H1 (cell line): ENCODE results near the gene FGF14. TPM values are rescaled to one million over a fixed set of nuclear protein-coding genes. Genes with fewer than 3 reads are reported as not detected.

ENCODE experiments used
- CTCF ChIA-PET: fragments of 300-600 bp; sonication (Branson Sonifier 250); formaldehyde crosslinking; loops from one replicate; lab custom pipeline; 2021; ENCODE audit not compliant: partially characterized antibody; lab: Charles Lee
- POLR2A ChIA-PET: fragments of 300-600 bp; sonication (Branson Sonifier 250); formaldehyde crosslinking; loops from one replicate; lab custom pipeline; 2021; ENCODE audit warnings: inconsistent platforms; ENCODE audit not compliant: partially characterized antibody; lab: Charles Lee
- DNase-seq, 2 experiments: peaks; one replicate each; pipeline versions ENCODE4 v3.0.0 to v3.0.0-alpha.2; 2010 to 2022; ENCODE audit warnings: low spot score in 2 of 2, low read depth in 1 of 2, mixed read lengths in 1 of 2
- FAIRE-seq: peaks from 2 replicates; lab custom pipeline; 2011; peaks lifted over from hg19 to GRCh38; lab: Jason Lieb, UNC
- H2AFZ ChIP-seq: 2 replicates; pipeline ENCODE4 v1.8.1; 2012; ENCODE audit warnings: low read length, inconsistent platforms
- H2AK5ac ChIP-seq: 2 replicates; pipeline ENCODE4 v1.6.1; 2013; ENCODE audit warnings: low read depth, low read length
- H2BK120ac ChIP-seq: replicated peaks from 2 replicates; pipeline ENCODE3; 2013; ENCODE audit warnings: low read depth, low read length, inconsistent platforms
- H2BK12ac ChIP-seq: 2 replicates; pipeline ENCODE4 v1.6.1; 2013; ENCODE audit warnings: low read depth, low read length
- H2BK15ac ChIP-seq: 2 replicates; pipeline ENCODE4 v1.6.1; 2013; ENCODE audit warnings: low read length
- H2BK20ac ChIP-seq: 2 replicates; pipeline ENCODE4 v1.6.1; 2013; ENCODE audit warnings: low read length
- H2BK5ac ChIP-seq: 2 replicates; pipeline ENCODE4 v1.6.1; 2013; ENCODE audit warnings: low read depth, low read length
- H3K14ac ChIP-seq: 2 replicates; pipeline ENCODE4 v1.6.1; 2013; ENCODE audit warnings: inconsistent platforms; ENCODE audit not compliant: insufficient read length
- H3K18ac ChIP-seq: 2 replicates; pipeline ENCODE4 v1.6.1; 2013; ENCODE audit warnings: low read length; ENCODE audit errors: extremely low read depth
- H3K23ac ChIP-seq: 2 replicates; pipeline ENCODE4 v1.6.1; 2013; ENCODE audit warnings: inconsistent platforms; ENCODE audit not compliant: insufficient read length
- H3K23me2 ChIP-seq: 2 replicates; pipeline ENCODE4 v1.6.1; 2013; ENCODE audit warnings: low read depth, low read length
- H3K27ac ChIP-seq: 2 replicates; pipeline ENCODE4 v1.6.1; 2011; ENCODE audit warnings: low read depth, low read length, inconsistent platforms
- H3K27me3 ChIP-seq, 4 experiments: replicated peaks in 1 of 4; 1 replicate in 1 of 4; 2 replicates in 3 of 4; pipeline versions ENCODE4 v1.6.1 to v1.8.1; 2011 to 2013; ENCODE audit warnings: low read length in 3 of 4, mild to moderate bottlenecking in 3 of 4, inconsistent platforms in 2 of 4, mixed read lengths in 2 of 4, moderate library complexity in 1 of 4; ENCODE audit not compliant: control insufficient read depth in 3 of 4, insufficient read depth in 3 of 4; ENCODE audit errors: extremely low read depth in 1 of 4
- H3K36me3 ChIP-seq, 4 experiments: 2 replicates each; pipeline versions ENCODE4 v1.6.1 to v1.8.1; 2011 to 2013; ENCODE audit warnings: mild to moderate bottlenecking in 4 of 4, low read length in 3 of 4, moderate library complexity in 2 of 4, control low read depth in 1 of 4, inconsistent platforms in 1 of 4; ENCODE audit not compliant: insufficient read depth in 4 of 4, control insufficient read depth in 2 of 4
- H3K4ac ChIP-seq: replicated peaks from 2 replicates; pipeline ENCODE3; 2013; ENCODE audit warnings: low read length, low read depth, mixed read lengths, inconsistent platforms; ENCODE audit not compliant: insufficient read length
- H3K4me1 ChIP-seq, 4 experiments: replicated peaks in 1 of 4; 1 replicate in 1 of 4; 2 replicates in 3 of 4; pipeline versions ENCODE4 v1.6.1 to v1.8.1; 2011 to 2013; ENCODE audit warnings: low read length in 3 of 4, inconsistent platforms in 2 of 4, mixed read lengths in 1 of 4; ENCODE audit not compliant: insufficient read depth in 4 of 4, control insufficient read depth in 3 of 4
- H3K4me2 ChIP-seq, 2 experiments: 2 replicates each; pipeline versions ENCODE4 v1.6.1 to v1.8.1; 2011 to 2013; ENCODE audit warnings: low read depth in 2 of 2, low read length in 2 of 2, control low read depth in 1 of 2, inconsistent platforms in 1 of 2, mild to moderate bottlenecking in 1 of 2; ENCODE audit not compliant: insufficient read depth in 1 of 2
- H3K4me3 ChIP-seq, 4 experiments: fragments of 200-600, 300-600 bp in 1 of 4; sonication (generic), shearing (Covaris generic), sonication (Bioruptor Twin) in 1 of 4; 2 replicates each; pipeline versions ENCODE4 v1.5.1 to v1.8.1; 2011 to 2016; ENCODE audit warnings: low read length in 4 of 4, low read depth in 3 of 4, control low read depth in 2 of 4, inconsistent platforms in 2 of 4, mild to moderate bottlenecking in 2 of 4, mixed read lengths in 1 of 4, moderate library complexity in 1 of 4; ENCODE audit not compliant: insufficient read depth in 2 of 4; ENCODE audit errors: extremely low read depth in 1 of 4
- H3K56ac ChIP-seq: replicated peaks from 2 replicates; pipeline ENCODE3; 2013; ENCODE audit warnings: low read depth, mild to moderate bottlenecking, mixed read lengths, low read length, inconsistent platforms; ENCODE audit not compliant: insufficient read length
- H3K79me1 ChIP-seq: 2 replicates; pipeline ENCODE4 v1.6.1; 2013; ENCODE audit warnings: low read depth, low read length, control low read depth
- H3K79me2 ChIP-seq, 2 experiments: 2 replicates each; pipeline versions ENCODE4 v1.6.1 to v1.8.1; 2012 to 2013; ENCODE audit warnings: low read length in 2 of 2, mild to moderate bottlenecking in 2 of 2, inconsistent platforms in 1 of 2; ENCODE audit not compliant: insufficient read depth in 2 of 2, control insufficient read depth in 1 of 2
- H3K9ac ChIP-seq, 4 experiments: replicated peaks in 1 of 4; 1 replicate in 1 of 4; 2 replicates in 3 of 4; pipeline versions ENCODE4 v1.6.1 to v1.8.1; 2011 to 2013; ENCODE audit warnings: low read depth in 3 of 4, low read length in 3 of 4, control low read depth in 2 of 4, mild to moderate bottlenecking in 2 of 4, moderate library complexity in 2 of 4, inconsistent platforms in 1 of 4; ENCODE audit errors: extremely low read depth in 1 of 4
- H3K9me3 ChIP-seq, 2 experiments: 2 replicates each; pipeline versions ENCODE4 v1.6.1 to v1.8.1; 2012 to 2013; ENCODE audit warnings: mild to moderate bottlenecking in 2 of 2, moderate library complexity in 2 of 2, control low read depth in 1 of 2, inconsistent platforms in 1 of 2, low read depth in 1 of 2, low read length in 1 of 2, mixed read lengths in 1 of 2; ENCODE audit not compliant: insufficient read depth in 2 of 2
- H4K20me1 ChIP-seq, 2 experiments: replicated peaks in 1 of 2; 2 replicates each; pipeline versions ENCODE3 to v1.8.1; 2011 to 2013; ENCODE audit warnings: inconsistent platforms in 2 of 2, low read length in 2 of 2, mild to moderate bottlenecking in 1 of 2; ENCODE audit not compliant: insufficient read depth in 2 of 2, control insufficient read depth in 1 of 2
- H4K5ac ChIP-seq: 2 replicates; pipeline ENCODE4 v1.6.1; 2013; ENCODE audit warnings: low read length, low read depth, mixed read lengths, inconsistent platforms; ENCODE audit not compliant: insufficient read length
- H4K8ac ChIP-seq: 2 replicates; pipeline ENCODE4 v1.8.0; 2013; ENCODE audit warnings: mild to moderate bottlenecking, moderate library complexity, low read length, inconsistent platforms; ENCODE audit not compliant: insufficient read depth; ENCODE audit errors: extremely low read depth
- H4K91ac ChIP-seq: replicated peaks from 2 replicates; pipeline ENCODE3; 2013; ENCODE audit warnings: low read length, mixed read lengths, inconsistent platforms; ENCODE audit not compliant: insufficient read length
- KDM5A ChIP-seq: fragments of 200-600 bp; IDR thresholded peaks from 2 replicates; pipeline ENCODE4 v1.7.1; 2012; ENCODE audit warnings: mild to moderate bottlenecking, low read length, inconsistent platforms, mixed read lengths
- MAX ChIP-seq: IDR thresholded peaks from 2 replicates; pipeline ENCODE4 v1.6.1; 2012; ENCODE audit warnings: inconsistent platforms
- POU5F1 ChIP-seq: IDR thresholded peaks from 2 replicates; pipeline ENCODE4 v1.6.1; 2011; ENCODE audit warnings: low read depth, mild to moderate bottlenecking, low read length, moderate library complexity
- RNF2 ChIP-seq: fragments of 200-900, 300-1000 bp; sonication (generic); IDR thresholded peaks from 2 replicates; pipeline ENCODE4 v1.7.1; 2016; ENCODE audit warnings: borderline replicate concordance, low read depth, mild to moderate bottlenecking, antibody characterized with exemption, low read length; ENCODE audit not compliant: poor library complexity, severe bottlenecking; ENCODE audit errors: missing control alignments
- SIRT6 ChIP-seq: IDR thresholded peaks from one replicate; pipeline ENCODE4 v1.7.1; 2012; ENCODE audit warnings: low read length, inconsistent platforms
- ZNF274 ChIP-seq: IDR thresholded peaks from 2 replicates; pipeline ENCODE4 v1.7.0; 2012; ENCODE audit warnings: low read length, borderline replicate concordance; ENCODE audit errors: extremely low read depth
- WGBS, 2 experiments: shearing (Covaris generic) in 1 of 2; methylation state at CpG; one replicate each; pipeline versions ENCODE4 v1.1.6 to v1.1.7; 2013 to 2015; ENCODE audit warnings: low lambda C conversion rate in 2 of 2, mixed read lengths in 2 of 2, inconsistent platforms in 1 of 2, low coverage in 1 of 2, missing lambda C conversion rate in 1 of 2; ENCODE audit not compliant: insufficient replicate concordance in 2 of 2, insufficient coverage in 1 of 2, insufficient read length in 1 of 2; ENCODE audit errors: extremely low coverage in 1 of 2, missing lambda C conversion rate in 1 of 2; 5-methylcytosine and 5-hydroxymethylcytosine counted together
- polyA plus RNA-seq, 7 experiments: library from polyadenylated mRNA; depleted of rRNA in 3 of 7; stranded (reverse) in 5 of 7; unstranded in 2 of 7; fragments of >200 nt in 5 of 7; fragments of 200-250 nt in 2 of 7; gene quantifications; 1 replicate in 5 of 7; 2 replicates in 1 of 7; 4 replicates in 1 of 7; pipeline versions ENCODE4 v1.2.1 to v1.2.3, GENCODE V29; 2011 to 2013; ENCODE audit warnings: missing spikeins in 2 of 7, mixed read lengths in 2 of 7
- total RNA-seq: library from RNA; stranded (reverse); fragmentation: NEBNext Ultra II Directional; extraction: Animal tissue kit (Norgen Biotek cat#: 25700); gene quantifications from 2 replicates; pipeline ENCODE4 v1.2.1, GENCODE V29; 2021

FGF14 gene
- total and polyA plus RNA-seq, 2 of the 8 experiments (the other 6 are each of a cell fraction or from before 2014, with no cell fraction given): 0.05 to 0.58 TPM

DNA sequence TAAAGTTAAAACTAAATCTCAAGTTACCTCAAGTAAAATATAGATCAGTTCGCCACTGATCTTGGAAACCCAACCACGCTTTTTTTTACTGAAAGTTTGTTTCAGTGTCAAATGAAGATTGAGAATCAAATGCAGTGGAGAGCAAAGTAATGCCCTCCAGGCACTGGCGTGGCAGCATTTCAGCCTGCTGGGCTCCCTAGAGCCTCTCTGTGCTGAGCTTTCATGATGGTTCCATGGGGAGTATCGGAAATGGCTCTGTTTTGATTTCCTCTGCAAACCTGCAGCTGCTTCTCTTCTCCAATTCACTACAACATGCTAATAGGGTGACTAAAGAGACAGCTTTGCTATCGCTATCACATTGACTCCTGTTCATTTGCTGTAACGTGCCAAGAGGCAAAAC is 141.6 kb downstream of the FGF14 start:
- H3K18ac ChIP-seq: no peak overlapping the region
- H3K9me3 ChIP-seq: no peaks in the 10 kb centered on the region
- no peak for FAIRE-seq
- H3K4me1 ChIP-seq: peaks cover 2 to 6% (median 4%) of the 10 kb centered on the region in 4 experiments; a peak in 4 of 7 replicates
- no peak overlapping the region for H3K56ac ChIP-seq
- POLR2A ChIA-PET: no interaction called here
- no peak overlapping the region for H3K23ac ChIP-seq
- TF ChIP-seq MAX: no peak
- TF ChIP-seq SIRT6: no peak
- TF ChIP-seq RNF2: no peak
- no peak for TF ChIP-seq KDM5A
- TF ChIP-seq ZNF274: no peak
- no peak for TF ChIP-seq POU5F1
- H3K27ac ChIP-seq: no peak overlapping the region
- H2BK120ac ChIP-seq: no peak overlapping the region
- H2AK5ac ChIP-seq: 0 out of 2 replicates have a peak overlapping the region, but pooled peaks have one; percentile 24
- no peak overlapping the region for H3K4me3 ChIP-seq
- H3K14ac ChIP-seq: no peak overlapping the region
- no peak overlapping the region for H3K9ac ChIP-seq
- 0 out of 2 replicates have a peak overlapping the region, but pooled peaks have one; percentile 7 for H2BK20ac ChIP-seq
- H4K20me1 ChIP-seq: no peaks in the 10 kb centered on the region
- no peak overlapping the region for H4K8ac ChIP-seq
- H3K36me3 ChIP-seq: no peaks in the 10 kb centered on the region
- peak overlapping the region; percentile 90; the same call in 1 of the 2 replicates for H2AFZ ChIP-seq
- no peaks in the 10 kb centered on the region for H3K23me2 ChIP-seq
- H3K79me1 ChIP-seq: no peaks in the 10 kb centered on the region
- H3K4me2 ChIP-seq: no peak overlapping the region
- no peak overlapping the region for H4K91ac ChIP-seq
- CTCF ChIA-PET: interaction anchor here (1.0 to 2.1 kb wide), 5 partner anchors 15 to 197 kb away, joined by 3 to 6 read pairs (median 4); no protein-coding TSS in a partner anchor
- H4K5ac ChIP-seq: no peak overlapping the region
- H3K79me2 ChIP-seq: no peaks in the 10 kb centered on the region
- H3K27me3 ChIP-seq: no peaks in the 10 kb centered on the region
- DNase-seq: no peak
- no peak overlapping the region for H2BK5ac ChIP-seq
- H2BK15ac ChIP-seq: no peak overlapping the region
- no peak overlapping the region for H2BK12ac ChIP-seq
- no peak overlapping the region for H3K4ac ChIP-seq
- 91% methylated on average over 6 of the region's 6 CpGs; no CpG with 5 or more reads in 1 of the 2 experiments for WGBS, 2 experiments
